ENCODE measurements around the gene LINGO1. TPM values are rescaled to one million over a fixed set of nuclear protein-coding genes. Genes with fewer than 3 reads are reported as not detected.

LINGO1 gene
- total RNA-seq, 1 donor from 2014 or later, result 12.0 TPM

DNA sequence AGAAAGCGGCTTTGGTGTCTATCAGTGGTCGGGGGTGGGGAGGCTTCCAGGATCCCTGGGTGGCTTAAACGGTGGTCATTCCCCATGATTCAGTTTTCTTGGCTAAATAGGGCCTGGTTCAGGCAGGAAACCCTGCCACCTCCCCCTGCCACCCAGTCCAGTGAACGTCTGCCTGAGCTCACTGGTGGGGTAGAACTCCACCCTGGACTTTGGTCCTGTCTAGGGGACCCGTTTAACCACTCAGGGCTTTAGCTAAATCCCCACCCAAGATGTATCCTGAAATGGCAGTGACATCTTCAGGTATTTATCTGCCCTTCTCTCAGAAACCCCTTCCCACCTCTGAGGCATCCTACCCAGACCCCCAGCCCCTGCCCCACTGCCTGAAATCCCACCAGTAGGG, 30.5 kb upstream of the LINGO1 start:
- H3K27me3 Mint-ChIP-seq (ENCODE audit: low read depth), result peaks cover 45% of the 10 kb centered on the region

DNA sequence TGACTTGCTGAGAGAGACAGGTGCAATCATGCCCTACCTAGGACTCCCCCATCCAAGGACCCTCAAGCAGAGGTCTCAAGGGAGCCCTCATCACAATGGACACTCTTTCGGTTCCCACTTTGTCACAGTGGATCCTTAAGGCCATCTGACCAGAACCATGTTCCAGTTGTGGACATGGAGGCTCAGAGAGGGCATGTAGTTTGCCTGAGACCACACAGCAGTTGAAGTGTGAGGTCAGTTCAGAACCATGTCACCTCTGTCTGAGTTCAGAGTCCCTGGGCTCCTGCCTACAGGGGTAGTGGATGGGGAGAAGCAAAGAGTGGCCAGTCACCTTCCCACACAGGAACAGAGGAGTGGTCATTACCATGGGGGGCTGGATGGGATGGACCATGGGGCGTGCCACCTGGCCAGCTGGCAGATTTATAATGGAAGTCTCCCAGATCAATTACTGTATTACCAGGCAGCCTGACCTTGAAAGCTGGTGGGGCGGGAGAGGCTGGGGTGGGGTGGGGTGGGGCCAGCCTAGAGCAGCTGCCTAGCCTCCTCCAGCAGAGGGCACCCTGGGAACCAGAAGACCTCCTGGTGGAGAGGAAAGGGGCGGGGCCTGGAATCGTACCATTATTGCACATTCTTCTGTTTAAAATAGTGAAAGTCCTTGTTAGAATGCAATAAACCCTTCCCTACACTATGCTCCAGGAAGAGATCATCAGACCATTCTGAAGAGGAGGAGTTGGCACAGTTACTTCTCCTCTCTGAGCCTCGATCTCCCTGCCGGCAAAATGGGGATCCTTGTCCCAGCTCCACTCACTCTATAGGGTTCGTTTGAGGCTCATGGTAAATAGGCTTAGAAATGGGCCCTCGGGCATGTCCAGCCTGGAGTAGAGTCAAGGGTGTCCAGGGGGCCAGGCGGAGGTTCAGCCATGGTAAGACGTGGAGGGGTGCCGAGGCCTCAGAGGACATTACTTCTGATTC, 26.9 kb upstream of the LINGO1 start:
- Mint-ChIP-seq H3K27ac (ENCODE audit: unreplicated experiment) (no peak overlapping the region), H3K4me1 (ENCODE audit: low read depth) (no peaks in the 10 kb centered on the region), H3K36me3 (ENCODE audit: low read depth) (no peaks in the 10 kb centered on the region), H3K27me3 (ENCODE audit: low read depth) (peaks cover 29% of the 10 kb centered on the region), H3K9me3 (ENCODE audit: low read depth) (no peaks in the 10 kb centered on the region), H3K4me3 (ENCODE audit: unreplicated experiment) (no peak overlapping the region)
- DNase-seq (ENCODE audit: low spot score), result no peak
- TF ChIP-seq, protein P1, sequence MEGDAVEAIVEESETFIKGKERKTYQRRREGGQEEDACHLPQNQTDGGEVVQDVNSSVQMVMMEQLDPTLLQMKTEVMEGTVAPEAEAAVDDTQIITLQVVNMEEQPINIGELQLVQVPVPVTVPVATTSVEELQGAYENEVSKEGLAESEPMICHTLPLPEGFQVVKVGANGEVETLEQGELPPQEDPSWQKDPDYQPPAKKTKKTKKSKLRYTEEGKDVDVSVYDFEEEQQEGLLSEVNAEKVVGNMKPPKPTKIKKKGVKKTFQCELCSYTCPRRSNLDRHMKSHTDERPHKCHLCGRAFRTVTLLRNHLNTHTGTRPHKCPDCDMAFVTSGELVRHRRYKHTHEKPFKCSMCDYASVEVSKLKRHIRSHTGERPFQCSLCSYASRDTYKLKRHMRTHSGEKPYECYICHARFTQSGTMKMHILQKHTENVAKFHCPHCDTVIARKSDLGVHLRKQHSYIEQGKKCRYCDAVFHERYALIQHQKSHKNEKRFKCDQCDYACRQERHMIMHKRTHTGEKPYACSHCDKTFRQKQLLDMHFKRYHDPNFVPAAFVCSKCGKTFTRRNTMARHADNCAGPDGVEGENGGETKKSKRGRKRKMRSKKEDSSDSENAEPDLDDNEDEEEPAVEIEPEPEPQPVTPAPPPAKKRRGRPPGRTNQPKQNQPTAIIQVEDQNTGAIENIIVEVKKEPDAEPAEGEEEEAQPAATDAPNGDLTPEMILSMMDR (IDR thresholded peaks at IDR 0.05), result peak; percentile 79

More for the DNA sequence above, 30.5 kb upstream of the LINGO1 start:
- DNase-seq (ENCODE audit: low spot score), result no peak
- no peak overlapping the region for H3K4me3 Mint-ChIP-seq (ENCODE audit: unreplicated experiment)
- no peaks in the 10 kb centered on the region for H3K9me3 Mint-ChIP-seq (ENCODE audit: low read depth)
- no peak overlapping the region for H3K27ac Mint-ChIP-seq (ENCODE audit: unreplicated experiment)
- no peaks in the 10 kb centered on the region for H3K4me1 Mint-ChIP-seq (ENCODE audit: low read depth)
- H3K36me3 Mint-ChIP-seq (ENCODE audit: low read depth), result no peaks in the 10 kb centered on the region
- TF ChIP-seq, protein P1 (IDR thresholded peaks at IDR 0.05), result no peak

DNA sequence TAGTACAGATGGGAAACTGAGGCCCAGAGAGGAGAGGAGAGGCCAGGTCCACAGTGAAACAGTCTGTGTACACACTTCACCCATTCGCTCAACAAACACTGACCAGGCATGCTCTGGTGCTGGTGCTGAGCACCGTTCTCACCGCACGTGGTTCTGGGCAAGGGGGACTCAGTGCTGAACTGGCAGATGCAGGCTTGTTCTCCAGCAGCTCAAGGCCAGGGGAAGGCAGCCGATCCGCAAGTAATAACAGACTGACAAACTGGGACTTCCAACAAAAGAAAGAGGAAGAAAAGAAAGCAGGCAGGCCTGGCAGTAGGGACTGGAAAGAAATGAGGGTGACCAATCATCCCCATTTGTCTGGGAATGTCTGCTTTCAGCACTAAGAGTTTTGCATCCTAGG, 25.6 kb upstream of the LINGO1 start:
- TF ChIP-seq, protein P1 (IDR thresholded peaks at IDR 0.05), result no peak
- H3K36me3 Mint-ChIP-seq (ENCODE audit: low read depth), result peaks cover 3% of the 10 kb centered on the region
- H3K4me3 Mint-ChIP-seq (ENCODE audit: unreplicated experiment), result no peak overlapping the region
- no peak for DNase-seq (ENCODE audit: low spot score)
- H3K27me3 Mint-ChIP-seq (ENCODE audit: low read depth), result peaks cover 36% of the 10 kb centered on the region
- H3K4me1 Mint-ChIP-seq (ENCODE audit: low read depth), result no peaks in the 10 kb centered on the region
- H3K9me3 Mint-ChIP-seq (ENCODE audit: low read depth), result peaks cover 8% of the 10 kb centered on the region
- H3K27ac Mint-ChIP-seq (ENCODE audit: unreplicated experiment), result no peak overlapping the region

GRCh38 chr15:77657634-77658238, 25.0 kb upstream of the LINGO1 start:
- Mint-ChIP-seq H3K9me3 (ENCODE audit: low read depth) (peaks cover 8% of the 10 kb centered on the region), H3K27me3 (ENCODE audit: low read depth) (peaks cover 39% of the 10 kb centered on the region), H3K4me3 (ENCODE audit: unreplicated experiment) (no peak overlapping the region), H3K4me1 (ENCODE audit: low read depth) (no peaks in the 10 kb centered on the region), H3K36me3 (ENCODE audit: low read depth) (peaks cover 3% of the 10 kb centered on the region), H3K27ac (ENCODE audit: unreplicated experiment) (no peak overlapping the region)
- no peak for DNase-seq (ENCODE audit: low spot score)
- TF ChIP-seq, protein P1 (IDR thresholded peaks at IDR 0.05), result no peak

DNA sequence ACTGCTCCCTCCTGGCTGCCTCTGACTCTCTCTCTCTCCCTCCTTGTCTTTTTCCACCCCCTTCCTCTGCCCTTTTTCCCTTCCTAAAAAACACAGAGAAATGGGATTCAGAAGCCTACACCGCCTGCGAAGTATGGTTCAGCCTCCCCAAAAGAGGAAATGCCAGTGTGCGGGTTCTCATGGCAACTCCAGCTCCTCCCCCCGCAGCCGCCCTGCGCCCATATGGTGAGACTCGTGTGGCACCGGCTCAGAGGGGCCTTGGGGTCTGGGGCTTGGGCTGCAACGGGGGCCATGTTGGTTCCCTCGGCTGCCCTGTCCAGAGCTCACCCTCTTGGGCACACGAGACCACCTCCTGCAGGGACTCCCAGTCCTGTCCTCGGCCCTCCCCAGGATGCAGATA, 23.6 kb upstream of the LINGO1 start:
- no peak overlapping the region for H3K4me3 Mint-ChIP-seq (ENCODE audit: unreplicated experiment)
- peaks cover 3% of the 10 kb centered on the region for H3K36me3 Mint-ChIP-seq (ENCODE audit: low read depth)
- H3K27me3 Mint-ChIP-seq (ENCODE audit: low read depth), result peaks cover 51% of the 10 kb centered on the region
- TF ChIP-seq, protein P1 (IDR thresholded peaks at IDR 0.05), result no peak
- no peak for DNase-seq (ENCODE audit: low spot score)
- H3K9me3 Mint-ChIP-seq (ENCODE audit: low read depth), result peaks cover 8% of the 10 kb centered on the region
- H3K4me1 Mint-ChIP-seq (ENCODE audit: low read depth), result no peaks in the 10 kb centered on the region
- H3K27ac Mint-ChIP-seq (ENCODE audit: unreplicated experiment), result no peak overlapping the region
